ENCODE results near the gene CDKN2D.

DNA sequence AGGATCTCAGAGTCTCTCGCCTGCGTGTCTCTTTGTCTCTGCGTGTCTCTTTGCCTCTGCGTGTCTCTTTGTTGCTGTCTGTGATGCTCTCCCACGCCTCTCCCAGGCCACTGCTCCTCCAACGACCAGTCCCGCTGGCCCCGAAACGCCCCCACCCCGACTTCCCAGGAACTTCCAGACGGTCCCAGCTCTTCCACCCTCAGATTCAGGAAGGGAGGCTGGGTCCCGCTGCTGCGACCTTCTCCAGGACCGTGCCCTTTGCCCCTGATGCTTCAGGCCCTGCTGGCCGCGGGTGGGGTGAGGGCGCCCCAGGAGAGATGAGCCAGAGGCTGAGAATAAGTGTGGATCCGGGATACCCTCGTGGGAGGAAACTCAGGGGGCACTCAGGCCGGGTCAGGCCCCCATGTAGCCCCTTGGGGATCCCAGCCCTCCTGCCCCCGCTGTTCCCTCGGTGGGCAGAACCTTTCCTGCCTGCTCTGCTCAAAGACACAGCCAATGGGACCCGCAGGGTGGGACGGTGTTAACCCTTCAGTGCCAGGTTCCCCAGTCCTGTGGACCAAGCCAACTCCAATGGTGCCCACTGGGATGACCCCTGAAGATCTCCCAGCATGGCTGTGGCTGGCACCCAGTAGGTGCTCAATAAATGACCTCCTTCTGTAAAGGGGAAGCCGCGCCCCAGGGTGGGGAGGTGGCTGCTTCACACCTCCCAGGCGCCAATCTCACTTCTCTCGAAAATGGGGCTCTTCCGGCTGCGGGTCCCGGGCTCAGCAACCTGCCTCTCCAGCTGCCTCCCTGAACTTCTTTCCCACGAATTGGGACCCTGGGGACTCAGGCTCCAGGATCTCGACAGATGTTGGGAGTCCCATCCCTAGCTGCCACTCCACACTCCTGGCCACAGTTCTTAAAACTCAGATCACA is 50.1 kb downstream of the CDKN2D start:
- TF ChIP-seq EGR1 (IDR thresholded peaks at IDR 0.05; ENCODE audit: low read depth) (no peak), ZFX (IDR thresholded peaks at IDR 0.05) (no peak), POLR2A (IDR thresholded peaks at IDR 0.05; ENCODE audit: borderline replicate concordance, extremely low read depth, insufficient read depth, insufficient read length) (no peak), EZH2phosphoT487 (IDR thresholded peaks at IDR 0.05; ENCODE audit: borderline replicate concordance) (no peak), JUND (IDR thresholded peaks at IDR 0.05) (no peak), RAD21 (IDR thresholded peaks at IDR 0.05; ENCODE audit: low read depth) (no peak), SIN3A (IDR thresholded peaks at IDR 0.05; ENCODE audit: low read depth) (no peak), TCF7L2 (IDR thresholded peaks at IDR 0.05; ENCODE audit: borderline replicate concordance, extremely low read depth, insufficient read depth, insufficient read length) (no peak), POLR2AphosphoS5 (IDR thresholded peaks at IDR 0.05; ENCODE audit: low read depth, low read length) (no peak), CEBPB (IDR thresholded peaks at IDR 0.05; ENCODE audit: low read depth) (no peak), EZH2 (IDR thresholded peaks at IDR 0.05) (no peak), ZBTB33 (IDR thresholded peaks at IDR 0.05; ENCODE audit: extremely low read depth, insufficient replicate concordance, low read length) (no peak)
- TF ChIP-seq, protein P1, sequence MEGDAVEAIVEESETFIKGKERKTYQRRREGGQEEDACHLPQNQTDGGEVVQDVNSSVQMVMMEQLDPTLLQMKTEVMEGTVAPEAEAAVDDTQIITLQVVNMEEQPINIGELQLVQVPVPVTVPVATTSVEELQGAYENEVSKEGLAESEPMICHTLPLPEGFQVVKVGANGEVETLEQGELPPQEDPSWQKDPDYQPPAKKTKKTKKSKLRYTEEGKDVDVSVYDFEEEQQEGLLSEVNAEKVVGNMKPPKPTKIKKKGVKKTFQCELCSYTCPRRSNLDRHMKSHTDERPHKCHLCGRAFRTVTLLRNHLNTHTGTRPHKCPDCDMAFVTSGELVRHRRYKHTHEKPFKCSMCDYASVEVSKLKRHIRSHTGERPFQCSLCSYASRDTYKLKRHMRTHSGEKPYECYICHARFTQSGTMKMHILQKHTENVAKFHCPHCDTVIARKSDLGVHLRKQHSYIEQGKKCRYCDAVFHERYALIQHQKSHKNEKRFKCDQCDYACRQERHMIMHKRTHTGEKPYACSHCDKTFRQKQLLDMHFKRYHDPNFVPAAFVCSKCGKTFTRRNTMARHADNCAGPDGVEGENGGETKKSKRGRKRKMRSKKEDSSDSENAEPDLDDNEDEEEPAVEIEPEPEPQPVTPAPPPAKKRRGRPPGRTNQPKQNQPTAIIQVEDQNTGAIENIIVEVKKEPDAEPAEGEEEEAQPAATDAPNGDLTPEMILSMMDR (IDR thresholded peaks at IDR 0.05 in 2 of 3, conservative IDR thresholded peaks at IDR 0.05 in 1 of 3; ENCODE audit: borderline replicate concordance in 1 of 3, insufficient read depth in 1 of 3, low read depth in 2 of 3, low read length in 2 of 3), result no peak
- TF ChIP-seq, protein P2, sequence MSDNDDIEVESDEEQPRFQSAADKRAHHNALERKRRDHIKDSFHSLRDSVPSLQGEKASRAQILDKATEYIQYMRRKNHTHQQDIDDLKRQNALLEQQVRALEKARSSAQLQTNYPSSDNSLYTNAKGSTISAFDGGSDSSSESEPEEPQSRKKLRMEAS (IDR thresholded peaks at IDR 0.05), result no peak

Data from HCT116 (cell line).